A673 (cell line): Measurements from ENCODE around the gene IER3. TPM values are rescaled to one million over a fixed set of nuclear protein-coding genes. Genes with fewer than 3 reads are reported as not detected.
A peak's percentile ranks its signal among the peaks of the same experiment; 100 is the strongest.

ENCODE experiments used
- BruUV-seq: library from RNA; stranded (reverse); fragments of 400-500 nt; replicated peaks from 2 replicates; lab custom pipeline; 2021; lab: Mats Ljungman, UMichigan
- CTCF ChIA-PET: fragments of 300-600 bp; sonication (Branson Sonifier 250); formaldehyde crosslinking; loops from one replicate; lab custom pipeline; 2022; ENCODE audit warnings: antibody characterized with exemption; lab: Charles Lee
- POLR2A ChIA-PET: fragments of 300-600 bp; sonication (Branson Sonifier 250); formaldehyde crosslinking; loops from one replicate; lab custom pipeline; 2022; ENCODE audit warnings: antibody characterized with exemption; ENCODE audit not compliant: low non-redundant PET; lab: Charles Lee
- DNase-seq: peaks from one replicate; pipeline ENCODE4 v3.0.0-alpha.2; 2015; ENCODE audit warnings: low spot score
- H3K27ac ChIP-seq: fragments of 200-600 bp; sonication (generic); 2 replicates; pipeline ENCODE4 v1.5.1; 2016; ENCODE audit warnings: mixed run types, low read depth, mild to moderate bottlenecking, mixed read lengths, antibody characterized with exemption, low read length; ENCODE audit not compliant: poor library complexity, severe bottlenecking
- H3K27me3 ChIP-seq: fragments of 200-600 bp; sonication (generic); replicated peaks from 2 replicates; pipeline ENCODE4 v1.6.1; 2017; ENCODE audit warnings: mixed run types, low read depth, mild to moderate bottlenecking, mixed read lengths, antibody characterized with exemption, low read length; ENCODE audit not compliant: insufficient read depth, poor library complexity
- H3K36me3 ChIP-seq: fragments of 200-600 bp; sonication (generic); 2 replicates; pipeline ENCODE4 v1.6.1; 2016; ENCODE audit warnings: mixed run types, mild to moderate bottlenecking, mixed read lengths, antibody characterized with exemption, low read length; ENCODE audit not compliant: insufficient read depth, poor library complexity, severe bottlenecking
- H3K4me1 ChIP-seq: fragments of 200-600 bp; sonication (generic); 2 replicates; pipeline ENCODE4 v1.6.1; 2017; ENCODE audit warnings: mixed run types, mild to moderate bottlenecking, mixed read lengths, antibody characterized with exemption, low read length; ENCODE audit not compliant: insufficient read depth, poor library complexity, severe bottlenecking
- H3K4me3 ChIP-seq: fragments of 200-600 bp; sonication (generic); 2 replicates; pipeline ENCODE4 v1.5.1; 2016; ENCODE audit warnings: low read depth, mixed run types, mild to moderate bottlenecking, mixed read lengths, low read length; ENCODE audit not compliant: poor library complexity, severe bottlenecking
- H3K9me3 ChIP-seq: fragments of 200-600 bp; sonication (generic); 2 replicates; pipeline ENCODE4 v1.6.1; 2016; ENCODE audit warnings: mixed run types, low read depth, mild to moderate bottlenecking, mixed read lengths, antibody characterized with exemption, low read length; ENCODE audit not compliant: poor library complexity, severe bottlenecking
- EZH2 ChIP-seq: fragments of 200-600 bp; sonication (generic); IDR thresholded peaks from 2 replicates; pipeline ENCODE4 v1.6.1; 2017; ENCODE audit warnings: borderline replicate concordance, low read depth, mild to moderate bottlenecking, mixed read lengths, antibody characterized with exemption, low read length; ENCODE audit not compliant: poor library complexity, severe bottlenecking
- intact Hi-C: fragments of 100-400 bp; cut with micrococcal nuclease; formaldehyde crosslinking; loops from one replicate; pipeline ENCODE4 v1.10.0; 2022; ENCODE audit not compliant: unreplicated experiment
- total RNA-seq: library from RNA; stranded (reverse); gene quantifications from 2 replicates; pipeline ENCODE4 v1.2.3, GENCODE V29; 2021
- TF ChIP-seq, protein P1 (sequence below): fragments of 300-800, 200-600 bp; sonication (generic); conservative IDR thresholded peaks from 2 replicates; pipeline ENCODE4 v1.5.1; 2017; ENCODE audit warnings: low read depth, mild to moderate bottlenecking, antibody characterized with exemption, low read length, moderate library complexity, mixed read lengths

IER3 gene
- total RNA-seq, 1 experiment from 2014 or later = 34.6 TPM

DNA sequence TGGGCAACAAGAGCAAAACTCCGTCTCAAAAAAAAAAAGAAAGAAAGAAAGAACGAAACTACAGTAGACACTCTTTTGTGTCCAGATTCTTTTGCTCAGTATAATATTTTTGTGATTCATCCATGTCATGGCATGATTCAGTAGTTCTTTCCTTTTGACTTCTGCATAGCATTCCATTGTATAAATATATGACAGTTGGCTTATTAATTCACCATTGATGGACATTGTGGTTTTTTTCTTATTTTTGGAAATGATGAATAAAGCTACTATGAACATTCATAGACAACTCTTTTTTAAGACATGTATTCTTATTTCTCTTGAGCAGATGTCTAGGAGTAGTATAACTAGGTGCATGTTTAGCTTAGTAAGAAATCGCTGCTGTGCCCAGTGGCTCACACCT is 10.3 kb upstream of the IER3 start:
- no peaks in the 10 kb centered on the region for H3K9me3 ChIP-seq
- H3K27ac ChIP-seq = no peak overlapping the region
- CTCF ChIA-PET = no interaction called here
- no peak for TF ChIP-seq EZH2
- TF ChIP-seq, protein P1, sequence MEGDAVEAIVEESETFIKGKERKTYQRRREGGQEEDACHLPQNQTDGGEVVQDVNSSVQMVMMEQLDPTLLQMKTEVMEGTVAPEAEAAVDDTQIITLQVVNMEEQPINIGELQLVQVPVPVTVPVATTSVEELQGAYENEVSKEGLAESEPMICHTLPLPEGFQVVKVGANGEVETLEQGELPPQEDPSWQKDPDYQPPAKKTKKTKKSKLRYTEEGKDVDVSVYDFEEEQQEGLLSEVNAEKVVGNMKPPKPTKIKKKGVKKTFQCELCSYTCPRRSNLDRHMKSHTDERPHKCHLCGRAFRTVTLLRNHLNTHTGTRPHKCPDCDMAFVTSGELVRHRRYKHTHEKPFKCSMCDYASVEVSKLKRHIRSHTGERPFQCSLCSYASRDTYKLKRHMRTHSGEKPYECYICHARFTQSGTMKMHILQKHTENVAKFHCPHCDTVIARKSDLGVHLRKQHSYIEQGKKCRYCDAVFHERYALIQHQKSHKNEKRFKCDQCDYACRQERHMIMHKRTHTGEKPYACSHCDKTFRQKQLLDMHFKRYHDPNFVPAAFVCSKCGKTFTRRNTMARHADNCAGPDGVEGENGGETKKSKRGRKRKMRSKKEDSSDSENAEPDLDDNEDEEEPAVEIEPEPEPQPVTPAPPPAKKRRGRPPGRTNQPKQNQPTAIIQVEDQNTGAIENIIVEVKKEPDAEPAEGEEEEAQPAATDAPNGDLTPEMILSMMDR = no peak
- intact Hi-C loops = no loop called here
- peaks cover 15% of the 10 kb centered on the region for H3K4me1 ChIP-seq
- no peak for DNase-seq
- no peak overlapping the region for H3K4me3 ChIP-seq
- BruUV-seq = no TSS peak
- no peaks in the 10 kb centered on the region for H3K36me3 ChIP-seq
- POLR2A ChIA-PET = no interaction called here
- no peaks in the 10 kb centered on the region for H3K27me3 ChIP-seq

DNA sequence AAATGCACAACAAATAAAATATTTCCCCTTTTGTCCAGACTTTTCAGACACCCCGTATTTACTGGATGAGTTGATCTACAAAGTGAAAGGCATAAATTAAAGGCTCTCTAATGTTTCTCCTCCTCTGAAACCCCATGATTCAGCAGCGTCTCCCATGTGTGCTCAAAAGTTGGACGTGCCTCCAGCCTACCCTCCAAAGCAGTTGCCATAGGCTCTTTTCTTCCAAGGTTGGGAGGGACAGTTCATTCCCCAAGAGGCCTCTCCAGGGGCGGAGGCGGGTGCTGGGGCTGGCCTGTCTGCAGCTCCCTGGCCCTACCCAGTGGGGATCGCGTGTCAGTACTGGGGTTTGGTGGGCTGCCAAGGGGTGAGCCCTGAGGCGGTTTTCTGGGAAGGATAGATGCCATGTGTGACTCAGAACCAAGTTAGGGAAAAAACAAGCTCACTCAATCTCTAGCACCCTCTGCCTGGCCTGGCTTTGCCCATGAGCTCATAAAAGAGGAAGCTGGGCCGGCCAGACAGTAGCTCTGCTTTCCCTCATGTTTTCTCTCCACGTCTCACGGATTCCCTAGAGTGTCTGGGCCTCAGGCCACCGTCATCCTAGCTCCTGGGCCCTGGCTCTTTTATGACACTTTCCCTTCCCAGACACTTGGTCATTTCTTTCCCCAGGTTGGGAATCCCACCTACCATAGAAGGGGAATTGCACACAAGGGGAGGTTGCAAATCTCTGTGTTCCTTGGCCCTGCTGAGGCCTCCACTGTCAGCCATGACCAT is 8.0 kb upstream of the IER3 start:
- POLR2A ChIA-PET = no interaction called here
- Histone ChIP-seq H3K9me3 (no peaks in the 10 kb centered on the region), H3K27ac (peak overlapping the region; percentile 46), H3K4me3 (no peak overlapping the region), H3K27me3 (no peaks in the 10 kb centered on the region), H3K36me3 (no peaks in the 10 kb centered on the region), H3K4me1 (peaks cover 19% of the 10 kb centered on the region)
- CTCF ChIA-PET = no interaction called here
- no TSS peak for BruUV-seq
- intact Hi-C loops = no loop called here
- TF ChIP-seq, protein P1 = no peak
- TF ChIP-seq EZH2 = no peak
- peak; percentile 84 for DNase-seq

DNA sequence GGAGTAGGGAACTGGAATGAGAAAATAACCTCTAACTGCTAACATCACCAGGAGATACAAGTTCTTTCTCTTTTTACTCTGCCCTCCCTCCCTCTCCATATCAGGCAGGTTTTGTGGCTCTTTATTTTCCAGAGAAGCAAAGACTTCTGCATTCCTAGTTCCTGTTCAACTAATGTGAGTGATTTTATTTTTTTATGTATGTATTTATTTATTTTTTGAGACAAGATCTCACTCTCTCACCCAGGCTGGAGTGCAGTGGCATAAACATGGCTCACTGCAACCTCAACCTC is 6.0 kb upstream of the IER3 start:
- ChIA-PET CTCF (no interaction called here), POLR2A (no interaction called here)
- Histone ChIP-seq H3K9me3 (no peaks in the 10 kb centered on the region), H3K36me3 (no peaks in the 10 kb centered on the region), H3K27ac (no peak overlapping the region), H3K27me3 (no peaks in the 10 kb centered on the region), H3K4me1 (peaks cover 19% of the 10 kb centered on the region), H3K4me3 (no peak overlapping the region)
- BruUV-seq = no TSS peak
- intact Hi-C loops = no loop called here
- DNase-seq = no peak
- TF ChIP-seq, protein P1 = no peak
- no peak for TF ChIP-seq EZH2
